ENCODE results near the gene VTI1A. TPM values are rescaled to one million over a fixed set of nuclear protein-coding genes. Genes with fewer than 3 reads are reported as not detected.

VTI1A gene
- total and polyA plus RNA-seq, 2 of the 8 experiments (the other 6 are each of a cell fraction or from before 2014, with no cell fraction given), result 6.0 to 20.0 TPM

DNA sequence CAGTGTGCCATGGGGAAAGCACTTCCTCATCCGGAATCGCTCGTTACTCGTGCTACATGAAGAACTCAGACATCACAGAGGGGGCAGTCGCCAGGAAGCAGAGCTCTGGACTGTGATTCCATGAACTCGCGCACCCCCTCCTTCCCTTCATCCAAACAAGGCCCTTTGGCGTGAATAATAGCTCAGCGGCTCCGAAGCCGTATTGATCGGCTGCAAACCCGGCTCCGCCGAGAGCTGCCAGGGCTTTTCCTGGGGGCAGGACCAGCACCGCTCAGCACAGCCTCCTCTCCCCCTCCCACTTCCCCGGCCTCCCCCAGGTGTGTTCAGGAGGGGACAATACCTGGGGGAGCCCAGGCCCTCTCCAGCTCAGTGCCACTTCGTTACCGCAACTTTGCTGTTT is 374.0 kb downstream of the VTI1A start:
- Histone ChIP-seq H3K36me3 (ENCODE audit: control insufficient read depth in 2 of 4, insufficient read depth in 4 of 4, low read length in 3 of 4) (no peaks in the 10 kb centered on the region), H2BK20ac (ENCODE audit: low read length) (no peak overlapping the region), H3K4me1 (replicated peaks in 1 of 4; ENCODE audit: control insufficient read depth in 3 of 4, insufficient read depth in 4 of 4, low read length in 3 of 4) (peaks cover 0 to 9% (median 2%) of the 10 kb centered on the region in 4 experiments; a peak in 4 of 7 replicates), H3K27ac (ENCODE audit: low read depth, low read length) (no peak overlapping the region), H3K14ac (ENCODE audit: insufficient read length) (no peak overlapping the region), H3K79me1 (ENCODE audit: low read depth, low read length) (no peaks in the 10 kb centered on the region), H3K4me2 (ENCODE audit: insufficient read depth in 1 of 2, low read depth in 2 of 2, low read length in 2 of 2) (no peak overlapping the region), H2AK5ac (ENCODE audit: low read depth, low read length) (no peak overlapping the region; the same call in 1 of the 2 replicates), H3K79me2 (ENCODE audit: control insufficient read depth in 1 of 2, insufficient read depth in 2 of 2, low read length in 2 of 2) (no peaks in the 10 kb centered on the region), H2AFZ (ENCODE audit: low read length) (no peak overlapping the region), H2BK12ac (ENCODE audit: low read depth, low read length) (no peak overlapping the region), H3K23me2 (ENCODE audit: low read depth, low read length) (no peaks in the 10 kb centered on the region), H3K4ac (replicated peaks; ENCODE audit: insufficient read length, low read depth, low read length) (no peak overlapping the region), H3K4me3 (ENCODE audit: extremely low read depth in 1 of 4, insufficient read depth in 2 of 4, low read depth in 3 of 4, low read length in 4 of 4) (no peak overlapping the region), H2BK5ac (ENCODE audit: low read depth, low read length) (peak overlapping the region; percentile 57; the same call in 1 of the 2 replicates), H2BK120ac (replicated peaks; ENCODE audit: low read depth, low read length) (no peak overlapping the region), H4K5ac (ENCODE audit: insufficient read length, low read depth, low read length) (no peak overlapping the region), H3K9me3 (ENCODE audit: insufficient read depth in 2 of 2, low read depth in 1 of 2, low read length in 1 of 2) (no peaks in the 10 kb centered on the region), H3K27me3 (replicated peaks in 1 of 4; ENCODE audit: control insufficient read depth in 3 of 4, extremely low read depth in 1 of 4, insufficient read depth in 3 of 4, low read length in 3 of 4) (no peaks in the 10 kb centered on the region), H3K9ac (replicated peaks in 1 of 4; ENCODE audit: extremely low read depth in 1 of 4, low read depth in 3 of 4, low read length in 3 of 4) (no peak overlapping the region), H2BK15ac (ENCODE audit: low read length) (no peak overlapping the region), H4K20me1 (replicated peaks in 1 of 2; ENCODE audit: control insufficient read depth in 1 of 2, insufficient read depth in 2 of 2, low read length in 2 of 2) (no peaks in the 10 kb centered on the region), H4K8ac (ENCODE audit: extremely low read depth, insufficient read depth, low read length) (no peak overlapping the region), H3K56ac (replicated peaks; ENCODE audit: insufficient read length, low read depth, low read length) (no peak overlapping the region), H3K18ac (ENCODE audit: extremely low read depth, low read length) (peak overlapping the region; percentile 48; the same call in 1 of the 2 replicates), H3K23ac (ENCODE audit: insufficient read length) (no peak overlapping the region), H4K91ac (replicated peaks; ENCODE audit: insufficient read length, low read length) (no peak overlapping the region)
- 93% methylated on average over 15 of the region's 19 CpGs; no CpG with 5 or more reads in 1 of the 2 experiments for WGBS, 2 experiments (ENCODE audit: extremely low coverage in 1 of 2, insufficient coverage in 1 of 2, insufficient read length in 1 of 2, insufficient replicate concordance in 2 of 2, low coverage in 1 of 2, low lambda C conversion rate in 2 of 2, missing lambda C conversion rate in 1 of 2)
- FAIRE-seq (no peak), DNase-seq (ENCODE audit: low read depth in 1 of 2, low spot score in 2 of 2) (no peak)
- ChIA-PET CTCF (ENCODE audit: partially characterized antibody) (interaction anchor here (1.0 to 1.9 kb wide), 5 partner anchors 9 to 132 kb away, joined by 3 to 9 read pairs (median 4); no protein-coding TSS in a partner anchor), POLR2A (ENCODE audit: partially characterized antibody) (interaction anchor here (2.0 to 2.6 kb wide), 2 partner anchors 9 kb away, joined by 5 to 8 read pairs; no protein-coding TSS in a partner anchor)
- no peak for TF ChIP-seq SIRT6 (IDR thresholded peaks at IDR 0.05; ENCODE audit: low read length)
- TF ChIP-seq POLR2A (IDR thresholded peaks at IDR 0.05; ENCODE audit: control extremely low read depth in 1 of 2, low read depth in 2 of 2, low read length in 2 of 2), result no peak
- TF ChIP-seq HDAC6 (IDR thresholded peaks at IDR 0.05; ENCODE audit: low read depth, low read length), result no peak
- TF ChIP-seq HDAC2 (IDR thresholded peaks at IDR 0.05; ENCODE audit: borderline replicate concordance in 1 of 2, low read depth in 2 of 2, low read length in 2 of 2), result no peak
- TF ChIP-seq SUZ12 (IDR thresholded peaks at IDR 0.05; ENCODE audit: low read length), result no peak
- TF ChIP-seq CTCF (IDR thresholded peaks at IDR 0.05; ENCODE audit: control extremely low read depth in 1 of 3, insufficient read depth in 1 of 3, low read depth in 1 of 3, low read length in 3 of 3), result no peak
- no peak for TF ChIP-seq TBP (IDR thresholded peaks at IDR 0.05; ENCODE audit: low read depth, low read length)
- TF ChIP-seq GABPA (IDR thresholded peaks at IDR 0.05; ENCODE audit: borderline replicate concordance, insufficient read depth, low read length), result no peak
- TF ChIP-seq GTF2F1 (IDR thresholded peaks at IDR 0.05; ENCODE audit: borderline replicate concordance, low read depth, low read length), result no peak
- no peak for TF ChIP-seq SIN3A (conservative IDR thresholded peaks at IDR 0.05 in 1 of 2, IDR thresholded peaks at IDR 0.05 in 1 of 2; ENCODE audit: low read depth in 1 of 2, low read length in 2 of 2)
- TF ChIP-seq MAFK (IDR thresholded peaks at IDR 0.05; ENCODE audit: low read depth, low read length), result no peak
